Measurements from ENCODE around the gene DSG1.

Gene DSG1

DNA sequence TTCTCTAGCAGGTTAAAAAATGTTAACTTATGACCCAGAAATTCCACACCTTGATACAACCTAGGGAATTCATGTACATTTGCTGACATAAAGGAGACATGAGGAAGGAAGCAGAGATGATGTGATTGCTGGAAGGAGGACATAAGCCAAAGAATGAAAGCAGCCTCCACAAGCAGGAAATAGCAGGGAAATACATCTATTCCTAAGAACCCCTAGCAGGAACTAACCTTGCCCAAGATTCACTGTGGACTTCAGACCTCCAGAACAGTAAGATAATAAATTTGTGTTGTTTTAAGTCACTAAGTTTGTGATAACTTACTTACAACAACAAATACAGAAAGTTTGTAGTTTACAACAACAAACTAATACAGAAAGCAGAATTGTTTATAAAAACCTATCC is 54.0 kb downstream of the DSG1 start:
- no peaks in the 10 kb centered on the region for H3K4me1 ChIP-seq (ENCODE audit: insufficient read depth, insufficient read length)
- no peaks in the 10 kb centered on the region for H3K36me3 ChIP-seq (ENCODE audit: insufficient read depth, insufficient read length, low read length)
- TF ChIP-seq YY1 (IDR thresholded peaks at IDR 0.05; ENCODE audit: insufficient read depth, insufficient read length) = no peak
- TF ChIP-seq ZNF274 (IDR thresholded peaks at IDR 0.05; ENCODE audit: low read depth, low read length) = no peak
- no peak for TF ChIP-seq SUZ12 (IDR thresholded peaks at IDR 0.05; ENCODE audit: extremely low read depth, insufficient read depth, insufficient read length)
- H3K9ac ChIP-seq (ENCODE audit: insufficient read length, low read depth) = no peak overlapping the region
- H3K9me3 ChIP-seq (ENCODE audit: insufficient read depth, low read length) = no peaks in the 10 kb centered on the region
- DNase-seq (ENCODE audit: low read depth, low spot score) = no peak
- no peaks in the 10 kb centered on the region for H3K27me3 ChIP-seq (ENCODE audit: insufficient read depth, insufficient read length)
- no peak overlapping the region for H3K4me3 ChIP-seq (ENCODE audit: insufficient read length, low read depth)

DNA sequence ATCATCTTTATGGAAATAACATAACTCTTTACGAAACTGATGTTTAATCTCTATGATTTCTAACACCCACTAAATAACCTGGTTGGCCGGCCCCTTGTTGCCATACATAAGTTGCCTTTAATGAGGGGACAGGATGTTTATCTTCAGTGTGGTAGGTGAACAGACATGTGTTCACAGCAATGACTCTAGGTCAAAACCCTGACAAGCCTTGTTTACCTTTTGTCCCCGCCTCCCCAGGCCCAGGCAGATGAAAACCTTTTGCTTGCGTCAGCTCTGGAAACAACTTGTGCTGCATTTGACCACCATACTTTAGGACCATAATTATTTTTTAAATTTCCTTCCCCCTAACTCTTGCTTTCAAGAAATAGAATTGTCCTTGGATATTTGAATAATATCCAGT is 55.7 kb downstream of the DSG1 start:
- H3K36me3 ChIP-seq (ENCODE audit: insufficient read depth, insufficient read length, low read length) = no peaks in the 10 kb centered on the region
- TF ChIP-seq YY1 (IDR thresholded peaks at IDR 0.05; ENCODE audit: insufficient read depth, insufficient read length) (no peak), ZNF274 (IDR thresholded peaks at IDR 0.05; ENCODE audit: low read depth, low read length) (no peak), SUZ12 (IDR thresholded peaks at IDR 0.05; ENCODE audit: extremely low read depth, insufficient read depth, insufficient read length) (no peak)
- no peaks in the 10 kb centered on the region for H3K4me1 ChIP-seq (ENCODE audit: insufficient read depth, insufficient read length)
- no peaks in the 10 kb centered on the region for H3K27me3 ChIP-seq (ENCODE audit: insufficient read depth, insufficient read length)
- no peak for DNase-seq (ENCODE audit: low read depth, low spot score)
- no peak overlapping the region for H3K9ac ChIP-seq (ENCODE audit: insufficient read length, low read depth)
- H3K9me3 ChIP-seq (ENCODE audit: insufficient read depth, low read length) = no peaks in the 10 kb centered on the region
- H3K4me3 ChIP-seq (ENCODE audit: insufficient read length, low read depth) = no peak overlapping the region

DNA sequence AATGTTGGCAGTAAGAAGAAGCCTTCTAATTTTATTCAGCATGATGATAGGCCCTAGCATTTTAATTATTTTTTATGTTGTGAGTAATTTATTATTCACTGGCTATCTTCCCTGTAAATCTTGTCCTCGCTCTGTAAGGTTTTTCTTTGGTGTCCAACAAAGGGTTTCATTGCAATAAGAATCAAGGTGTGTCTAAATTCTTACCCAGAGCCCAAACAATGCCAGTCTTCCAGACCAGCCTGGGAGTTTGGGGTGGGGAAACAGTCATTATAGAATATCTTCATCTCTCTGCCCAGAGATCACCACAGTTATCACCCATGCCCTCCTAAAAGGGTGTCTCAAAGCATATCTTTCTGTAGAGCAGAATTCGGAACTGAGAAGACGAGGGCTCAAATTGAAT is 58.5 kb downstream of the DSG1 start, which contains the start of gene DSG4:
TSS of gene DSG4 (plus strand) at position 301 of the 400 bp plus-strand sequence. CDS start 135 bp downstream, outside the sequence.
- H3K9me3 ChIP-seq (ENCODE audit: insufficient read depth, low read length) = no peaks in the 10 kb centered on the region
- H3K4me3 ChIP-seq (ENCODE audit: insufficient read length, low read depth) = no peak within 1 kb of the TSS
- H3K9ac ChIP-seq (ENCODE audit: insufficient read length, low read depth) = no peak within 1 kb of the TSS
- TF ChIP-seq SUZ12 (IDR thresholded peaks at IDR 0.05; ENCODE audit: extremely low read depth, insufficient read depth, insufficient read length) (no peak), ZNF274 (IDR thresholded peaks at IDR 0.05; ENCODE audit: low read depth, low read length) (no peak), YY1 (IDR thresholded peaks at IDR 0.05; ENCODE audit: insufficient read depth, insufficient read length) (no peak)
- H3K4me1 ChIP-seq (ENCODE audit: insufficient read depth, insufficient read length) = no peaks in the 10 kb centered on the region
- no peaks in the 10 kb centered on the region for H3K36me3 ChIP-seq (ENCODE audit: insufficient read depth, insufficient read length, low read length)
- H3K27me3 ChIP-seq (ENCODE audit: insufficient read depth, insufficient read length) = no peaks in the 10 kb centered on the region
- no peak for DNase-seq (ENCODE audit: low read depth, low spot score)

DNA sequence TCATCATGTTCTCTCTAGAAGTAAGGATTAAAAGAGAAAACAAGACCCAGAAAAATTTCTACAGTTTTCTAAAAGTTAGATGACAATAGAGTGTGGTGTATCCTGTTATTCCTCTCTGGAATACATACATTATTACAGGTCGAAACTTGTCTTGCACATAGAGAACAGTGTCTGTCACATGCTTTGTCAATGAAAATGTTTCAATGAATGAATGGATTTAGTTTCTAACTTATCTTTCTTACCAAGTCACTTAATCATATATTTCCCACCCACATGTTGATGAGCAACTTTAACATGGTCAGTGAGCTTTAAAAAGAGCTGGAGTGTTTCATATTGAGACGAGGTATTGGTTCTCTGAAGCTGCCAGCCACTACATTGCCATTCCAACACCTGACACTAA is 63.0 kb downstream of the DSG1 start:
- H3K4me1 ChIP-seq (ENCODE audit: insufficient read depth, insufficient read length) = no peaks in the 10 kb centered on the region
- H3K9ac ChIP-seq (ENCODE audit: insufficient read length, low read depth) = no peak overlapping the region
- H3K36me3 ChIP-seq (ENCODE audit: insufficient read depth, insufficient read length, low read length) = no peaks in the 10 kb centered on the region
- H3K4me3 ChIP-seq (ENCODE audit: insufficient read length, low read depth) = no peak overlapping the region
- DNase-seq (ENCODE audit: low read depth, low spot score) = no peak
- no peaks in the 10 kb centered on the region for H3K27me3 ChIP-seq (ENCODE audit: insufficient read depth, insufficient read length)
- no peak for TF ChIP-seq YY1 (IDR thresholded peaks at IDR 0.05; ENCODE audit: insufficient read depth, insufficient read length)
- no peak for TF ChIP-seq SUZ12 (IDR thresholded peaks at IDR 0.05; ENCODE audit: extremely low read depth, insufficient read depth, insufficient read length)
- TF ChIP-seq ZNF274 (IDR thresholded peaks at IDR 0.05; ENCODE audit: low read depth, low read length) = no peak
- H3K9me3 ChIP-seq (ENCODE audit: insufficient read depth, low read length) = no peaks in the 10 kb centered on the region

DNA sequence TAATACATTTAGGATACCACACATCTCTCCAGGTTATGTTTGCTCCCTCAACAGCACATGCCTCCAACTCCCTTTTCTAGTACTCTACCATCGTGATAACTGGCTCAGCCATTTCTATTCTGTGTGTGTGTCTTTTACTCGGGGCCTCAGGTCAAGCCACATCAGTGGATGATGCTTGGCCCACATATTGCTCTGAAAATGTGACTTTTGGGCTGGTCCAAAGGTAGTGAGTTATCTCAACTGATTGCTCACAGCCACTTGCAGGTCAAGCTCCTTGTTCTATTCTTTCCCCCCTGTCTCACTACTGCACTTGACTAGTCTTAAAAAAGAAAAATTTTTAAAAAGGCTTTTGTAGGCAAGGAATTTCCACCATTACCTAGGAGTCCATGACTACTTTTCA is 64.1 kb downstream of the DSG1 start:
- no peaks in the 10 kb centered on the region for H3K9me3 ChIP-seq (ENCODE audit: insufficient read depth, low read length)
- no peak overlapping the region for H3K9ac ChIP-seq (ENCODE audit: insufficient read length, low read depth)
- TF ChIP-seq SUZ12 (IDR thresholded peaks at IDR 0.05; ENCODE audit: extremely low read depth, insufficient read depth, insufficient read length) (no peak), ZNF274 (IDR thresholded peaks at IDR 0.05; ENCODE audit: low read depth, low read length) (no peak), YY1 (IDR thresholded peaks at IDR 0.05; ENCODE audit: insufficient read depth, insufficient read length) (no peak)
- no peaks in the 10 kb centered on the region for H3K36me3 ChIP-seq (ENCODE audit: insufficient read depth, insufficient read length, low read length)
- DNase-seq (ENCODE audit: low read depth, low spot score) = no peak
- H3K4me1 ChIP-seq (ENCODE audit: insufficient read depth, insufficient read length) = no peaks in the 10 kb centered on the region
- H3K27me3 ChIP-seq (ENCODE audit: insufficient read depth, insufficient read length) = no peaks in the 10 kb centered on the region
- no peak overlapping the region for H3K4me3 ChIP-seq (ENCODE audit: insufficient read length, low read depth)

GRCh38 chr18:31386741-31387140 is 68.8 kb downstream of the DSG1 start:
- Histone ChIP-seq H3K36me3 (ENCODE audit: insufficient read depth, insufficient read length, low read length) (no peaks in the 10 kb centered on the region), H3K9ac (ENCODE audit: insufficient read length, low read depth) (no peak overlapping the region), H3K4me1 (ENCODE audit: insufficient read depth, insufficient read length) (no peaks in the 10 kb centered on the region), H3K4me3 (ENCODE audit: insufficient read length, low read depth) (no peak overlapping the region), H3K27me3 (ENCODE audit: insufficient read depth, insufficient read length) (no peaks in the 10 kb centered on the region), H3K9me3 (ENCODE audit: insufficient read depth, low read length) (no peaks in the 10 kb centered on the region)
- no peak for TF ChIP-seq YY1 (IDR thresholded peaks at IDR 0.05; ENCODE audit: insufficient read depth, insufficient read length)
- TF ChIP-seq ZNF274 (IDR thresholded peaks at IDR 0.05; ENCODE audit: low read depth, low read length) = no peak
- TF ChIP-seq SUZ12 (IDR thresholded peaks at IDR 0.05; ENCODE audit: extremely low read depth, insufficient read depth, insufficient read length) = no peak
- DNase-seq (ENCODE audit: low read depth, low spot score) = no peak

- H3K9ac ChIP-seq (ENCODE audit: insufficient read length, low read depth) = no peak overlapping the region
- H3K36me3 ChIP-seq (ENCODE audit: insufficient read depth, insufficient read length, low read length) = no peaks in the 10 kb centered on the region
- no peaks in the 10 kb centered on the region for H3K27me3 ChIP-seq (ENCODE audit: insufficient read depth, insufficient read length)
- no peaks in the 10 kb centered on the region for H3K4me1 ChIP-seq (ENCODE audit: insufficient read depth, insufficient read length)
- no peaks in the 10 kb centered on the region for H3K9me3 ChIP-seq (ENCODE audit: insufficient read depth, low read length)
- no peak overlapping the region for H3K4me3 ChIP-seq (ENCODE audit: insufficient read length, low read depth)
- DNase-seq (ENCODE audit: low read depth, low spot score) = no peak
- no peak for TF ChIP-seq ZNF274 (IDR thresholded peaks at IDR 0.05; ENCODE audit: low read depth, low read length)
- TF ChIP-seq YY1 (IDR thresholded peaks at IDR 0.05; ENCODE audit: insufficient read depth, insufficient read length) = no peak
- TF ChIP-seq SUZ12 (IDR thresholded peaks at IDR 0.05; ENCODE audit: extremely low read depth, insufficient read depth, insufficient read length) = no peak
Observed at GRCh38 chr18:31393286-31393685, 75.3 kb downstream of the DSG1 start.
